HG02623 (cell line): Measurements from ENCODE around the gene CDH2.

Source experiments
- ATAC-seq: cut with Tn5 transposase; IDR thresholded peaks from one replicate; pipeline ENCODE4 v1.9.1; 2021; ENCODE audit warnings: moderate library complexity; ENCODE audit not compliant: unreplicated experiment

The CDH2 gene

GRCh38 chr18:28176948-28177827 is at the start of gene CDH2:
Gene CDH2 (minus strand): TSS chr18:28177130. CDS start chr18:28177022, 108 bp downstream.
- no peak for ATAC-seq

- ATAC-seq = no peak
These were observed 35.1 kb upstream of the CDH2 start for GRCh38 chr18:28212060-28212459.

- no peak for ATAC-seq
These were observed 31.9 kb upstream of the CDH2 start for GRCh38 chr18:28208712-28209265.

GRCh38 chr18:28208268-28208667 is 31.3 kb upstream of the CDH2 start:
- no peak for ATAC-seq

- no peak for ATAC-seq
These were observed 27.2 kb upstream of the CDH2 start for GRCh38 chr18:28204154-28204553.

GRCh38 chr18:28201056-28201455 is 24.1 kb upstream of the CDH2 start:
- ATAC-seq = no peak

GRCh38 chr18:28198620-28199019 is 21.7 kb upstream of the CDH2 start:
- no peak for ATAC-seq

GRCh38 chr18:28193177-28193778 is 16.3 kb upstream of the CDH2 start:
- no peak for ATAC-seq

GRCh38 chr18:28189400-28190239 is 12.7 kb upstream of the CDH2 start:
- ATAC-seq = peak; percentile 60

GRCh38 chr18:28185121-28185520 is 8.2 kb upstream of the CDH2 start:
- no peak for ATAC-seq

GRCh38 chr18:28183418-28184078 is 6.6 kb upstream of the CDH2 start:
- no peak for ATAC-seq

GRCh38 chr18:28181616-28182015 is 4.7 kb upstream of the CDH2 start:
- no peak for ATAC-seq

GRCh38 chr18:28178720-28179119 is 1.8 kb upstream of the CDH2 start:
- no peak for ATAC-seq

- no peak for ATAC-seq
These were observed 1.1 kb upstream of the CDH2 start for GRCh38 chr18:28177828-28178635.

- no peak for ATAC-seq
These were observed 307 bp downstream of the CDH2 start for GRCh38 chr18:28176698-28176947.

- no peak for ATAC-seq
These were observed 816 bp downstream of the CDH2 start for GRCh38 chr18:28175930-28176697.

- no peak for ATAC-seq
These were observed 1.6 kb downstream of the CDH2 start for GRCh38 chr18:28175150-28175929.

GRCh38 chr18:28174181-28174905 is 2.6 kb downstream of the CDH2 start:
- no peak for ATAC-seq
